Measurements from ENCODE around the gene FGFRL1.

Gene FGFRL1

DNA sequence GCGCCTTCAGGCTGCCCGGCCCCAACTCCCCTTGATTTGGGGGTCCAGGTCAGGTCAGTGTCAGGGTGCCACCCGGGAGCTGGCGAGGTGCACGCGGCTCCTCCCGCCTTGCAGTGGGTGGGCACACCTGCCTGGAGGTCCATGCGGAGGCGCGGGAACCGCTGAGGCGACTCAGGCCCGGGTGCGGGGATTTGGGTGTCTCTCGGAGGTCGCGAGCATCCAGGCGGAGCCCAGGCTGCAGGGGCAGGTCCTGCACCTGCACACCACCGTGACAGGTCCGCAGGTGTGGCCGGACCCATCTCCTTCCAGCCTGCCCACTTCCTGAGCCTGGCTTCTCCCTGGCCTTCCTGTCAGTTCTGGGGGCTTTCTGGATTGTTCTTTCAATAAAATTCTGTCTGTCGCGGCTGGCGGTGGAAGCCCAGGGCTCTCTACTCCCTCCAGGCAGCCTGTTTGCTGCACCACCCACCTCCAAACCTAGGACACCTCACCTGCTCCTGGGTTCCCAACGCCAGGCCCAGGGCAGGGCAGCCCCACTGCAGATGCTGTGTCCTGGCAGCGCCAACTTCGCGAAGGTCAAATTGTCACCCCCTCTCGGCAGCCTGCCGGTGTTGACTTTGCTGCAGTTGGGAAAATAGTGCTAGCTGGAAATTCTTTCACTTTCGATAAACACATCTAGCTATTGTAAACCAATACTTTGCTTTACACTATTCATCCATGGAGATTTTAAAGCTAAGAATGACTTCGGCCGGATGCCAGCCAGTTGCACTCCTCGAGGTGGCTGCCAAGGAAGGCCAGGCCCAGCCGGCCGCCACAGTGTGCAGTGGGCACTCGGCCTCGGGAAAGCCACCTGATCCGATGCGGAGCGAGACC lies 35.9 kb downstream of the FGFRL1 start:
- TF ChIP-seq, protein P1, sequence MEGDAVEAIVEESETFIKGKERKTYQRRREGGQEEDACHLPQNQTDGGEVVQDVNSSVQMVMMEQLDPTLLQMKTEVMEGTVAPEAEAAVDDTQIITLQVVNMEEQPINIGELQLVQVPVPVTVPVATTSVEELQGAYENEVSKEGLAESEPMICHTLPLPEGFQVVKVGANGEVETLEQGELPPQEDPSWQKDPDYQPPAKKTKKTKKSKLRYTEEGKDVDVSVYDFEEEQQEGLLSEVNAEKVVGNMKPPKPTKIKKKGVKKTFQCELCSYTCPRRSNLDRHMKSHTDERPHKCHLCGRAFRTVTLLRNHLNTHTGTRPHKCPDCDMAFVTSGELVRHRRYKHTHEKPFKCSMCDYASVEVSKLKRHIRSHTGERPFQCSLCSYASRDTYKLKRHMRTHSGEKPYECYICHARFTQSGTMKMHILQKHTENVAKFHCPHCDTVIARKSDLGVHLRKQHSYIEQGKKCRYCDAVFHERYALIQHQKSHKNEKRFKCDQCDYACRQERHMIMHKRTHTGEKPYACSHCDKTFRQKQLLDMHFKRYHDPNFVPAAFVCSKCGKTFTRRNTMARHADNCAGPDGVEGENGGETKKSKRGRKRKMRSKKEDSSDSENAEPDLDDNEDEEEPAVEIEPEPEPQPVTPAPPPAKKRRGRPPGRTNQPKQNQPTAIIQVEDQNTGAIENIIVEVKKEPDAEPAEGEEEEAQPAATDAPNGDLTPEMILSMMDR (IDR thresholded peaks at IDR 0.05; ENCODE audit: borderline replicate concordance, insufficient read depth, low read depth, low read length) = no peak
- H3K4me3 ChIP-seq (ENCODE audit: low read depth, low read length) = no peak overlapping the region

DNA sequence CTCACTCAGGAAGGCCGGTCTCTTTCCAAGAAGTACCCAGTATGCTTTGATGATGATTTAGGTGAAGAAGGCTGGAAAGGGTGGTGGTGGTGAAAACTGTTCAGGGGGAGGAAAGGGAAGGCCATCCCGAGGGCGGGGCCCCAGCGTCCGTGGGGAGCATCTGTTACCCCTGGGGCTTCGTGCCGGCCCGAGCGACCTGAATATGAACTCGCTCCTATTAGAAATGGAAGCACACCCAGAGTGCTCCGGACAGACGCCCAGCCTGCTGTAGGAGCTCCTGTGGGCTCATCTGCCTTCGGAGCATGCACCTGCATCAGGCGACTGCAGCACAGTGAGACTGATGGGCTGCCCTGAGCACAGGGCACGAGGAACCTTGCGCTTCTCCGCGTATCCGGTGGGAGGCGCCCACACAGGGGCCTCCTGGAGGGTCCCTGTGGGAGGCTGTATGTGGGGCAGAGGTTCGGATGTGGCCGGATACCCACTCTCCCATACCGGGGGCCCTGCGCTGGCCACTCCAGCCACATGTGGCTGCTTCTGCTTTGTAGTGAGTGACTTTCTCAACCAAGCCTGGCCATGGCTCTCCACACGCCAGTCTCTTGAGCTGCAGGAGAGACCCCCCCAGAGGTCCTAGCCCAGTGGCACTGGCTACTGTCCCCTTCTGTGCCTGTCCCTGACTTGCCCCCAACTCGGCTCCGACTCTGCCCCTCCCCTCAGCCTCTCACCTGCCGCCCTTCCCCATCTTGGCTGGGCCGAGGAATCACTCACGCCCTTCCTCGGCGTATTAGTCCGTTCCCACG lies 36.7 kb downstream of the FGFRL1 start:
- no peak overlapping the region for H3K4me3 ChIP-seq (ENCODE audit: low read depth, low read length)
- TF ChIP-seq, protein P1 (IDR thresholded peaks at IDR 0.05; ENCODE audit: borderline replicate concordance, insufficient read depth, low read depth, low read length) = no peak

DNA sequence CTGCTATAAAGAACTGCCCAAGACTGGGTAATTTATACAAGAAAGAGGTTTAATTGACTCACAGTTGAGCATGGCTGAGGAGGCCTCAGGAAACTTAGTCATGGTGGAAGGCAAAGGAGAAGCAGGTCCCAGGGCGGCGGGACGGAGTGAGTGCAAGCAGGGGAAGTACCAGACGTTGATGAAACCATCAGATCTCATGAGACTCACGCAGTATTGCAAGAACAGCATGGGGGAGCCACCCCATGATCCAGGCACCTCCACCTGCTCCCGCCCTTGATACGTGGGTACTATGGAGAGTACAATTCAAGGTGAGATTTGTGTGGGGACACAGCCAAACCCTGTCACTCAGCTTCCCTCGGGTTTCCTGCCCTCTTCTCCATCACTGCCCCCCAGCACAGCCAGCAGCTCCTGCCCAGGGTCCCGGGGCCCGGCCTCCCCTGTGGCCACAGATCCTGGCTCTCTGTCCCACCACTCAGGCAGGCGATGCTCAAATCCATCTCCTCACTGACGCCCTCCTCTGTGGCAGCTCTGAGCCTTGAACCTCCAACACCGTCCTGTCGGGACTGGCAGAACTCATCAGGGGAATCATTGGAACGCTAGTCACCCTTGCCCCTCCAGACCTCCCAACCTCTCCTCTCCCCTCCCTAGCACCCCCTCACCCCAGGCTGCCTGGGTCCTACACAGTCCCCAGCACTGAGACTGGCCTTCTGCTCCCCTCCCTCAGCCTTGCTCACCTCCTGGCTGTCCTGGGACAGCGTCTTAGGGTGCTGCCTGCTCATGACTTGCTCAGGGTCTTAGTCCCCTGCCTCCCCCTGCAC lies 37.6 kb downstream of the FGFRL1 start:
- no peak overlapping the region for H3K4me3 ChIP-seq (ENCODE audit: low read depth, low read length)
- TF ChIP-seq, protein P1 (IDR thresholded peaks at IDR 0.05; ENCODE audit: borderline replicate concordance, insufficient read depth, low read depth, low read length) = no peak

DNA sequence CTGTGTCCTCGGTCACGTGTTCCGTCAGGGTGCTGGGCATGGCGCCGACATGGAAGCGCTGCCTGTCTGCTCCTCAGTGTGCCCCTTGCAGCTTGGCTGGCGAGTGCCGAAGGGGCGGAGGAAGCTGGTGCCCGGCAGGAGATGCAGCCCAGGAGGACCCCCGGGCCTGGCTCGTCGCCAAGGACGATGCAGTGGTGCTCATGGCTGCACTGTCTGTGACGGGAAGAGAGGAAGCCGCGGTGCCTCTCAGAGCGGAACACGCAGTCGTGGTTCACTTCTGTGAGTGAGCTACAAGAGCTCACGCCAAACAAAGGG lies 38.1 kb downstream of the FGFRL1 start:
- TF ChIP-seq, protein P1 (IDR thresholded peaks at IDR 0.05; ENCODE audit: borderline replicate concordance, insufficient read depth, low read depth, low read length) = no peak
- no peak overlapping the region for H3K4me3 ChIP-seq (ENCODE audit: low read depth, low read length)

DNA sequence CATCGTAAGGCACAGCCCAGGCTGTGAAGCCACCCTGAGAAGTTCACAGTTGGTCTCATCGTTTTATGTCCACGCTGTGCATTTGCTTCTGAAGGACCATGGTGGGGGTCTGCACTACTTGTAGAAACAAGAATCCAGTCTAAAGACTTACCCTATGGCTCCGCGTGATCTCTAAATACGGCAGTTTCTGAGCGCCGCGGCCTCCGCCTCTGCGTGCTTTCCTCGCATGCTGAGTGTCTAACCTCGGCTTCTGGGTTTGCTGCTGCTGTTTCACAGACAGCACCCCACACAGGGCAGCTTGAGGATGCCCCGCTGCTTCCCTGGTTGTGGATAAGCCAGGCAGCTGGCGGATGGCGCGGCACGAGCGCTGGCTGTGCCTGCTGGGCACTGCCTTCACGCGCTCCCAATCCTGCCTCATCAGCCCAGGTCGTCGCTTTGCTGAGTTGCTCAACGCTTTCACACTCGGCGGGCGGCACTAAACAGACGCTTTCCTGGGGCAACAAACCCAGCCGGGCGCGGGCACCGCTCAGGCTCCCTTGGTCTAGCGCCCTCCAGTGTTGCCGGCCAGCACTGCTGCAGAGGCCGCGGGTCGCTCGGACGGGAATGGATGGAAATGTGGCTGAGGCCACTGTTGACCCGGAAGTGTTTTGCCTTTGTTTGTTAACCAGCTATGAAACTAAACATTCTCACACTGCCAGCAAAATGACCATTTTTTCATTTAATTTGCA lies 39.2 kb downstream of the FGFRL1 start:
- TF ChIP-seq, protein P1 (IDR thresholded peaks at IDR 0.05; ENCODE audit: borderline replicate concordance, insufficient read depth, low read depth, low read length) = no peak
- no peak overlapping the region for H3K4me3 ChIP-seq (ENCODE audit: low read depth, low read length)

DNA sequence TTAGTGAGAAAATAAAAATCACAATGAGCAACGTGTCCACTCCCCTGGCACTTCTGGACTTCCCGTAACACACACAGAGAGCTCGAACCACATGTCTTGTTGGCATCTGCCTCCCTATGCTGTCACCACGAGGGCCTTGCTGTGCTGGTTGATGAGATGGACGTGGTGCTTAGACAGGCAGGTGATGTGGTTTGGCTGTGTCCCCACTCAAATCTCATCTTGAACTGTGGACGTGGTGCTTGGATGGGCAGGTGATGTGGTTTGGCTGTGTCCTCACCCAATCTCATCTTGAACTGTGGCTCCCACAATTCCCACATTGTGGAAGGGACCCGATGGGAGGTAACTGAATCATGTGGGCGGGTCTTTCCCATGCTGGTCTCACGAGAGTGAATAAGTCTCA lies 40.0 kb downstream of the FGFRL1 start:
- no peak overlapping the region for H3K4me3 ChIP-seq (ENCODE audit: low read depth, low read length)
- TF ChIP-seq, protein P1 (IDR thresholded peaks at IDR 0.05; ENCODE audit: borderline replicate concordance, insufficient read depth, low read depth, low read length) = no peak

All from GM12875 (cell line).